Astrocyte of the spinal cord (primary cell): ENCODE results near the gene IFT20.

Experiments used
- DNase-seq: peaks from one replicate; pipeline ENCODE4 v3.0.0; 2011; ENCODE audit warnings: low read depth, low spot score
- H3K4me3 ChIP-seq: 2 replicates; pipeline ENCODE4 v1.5.1; 2011; ENCODE audit warnings: low read depth, mild to moderate bottlenecking, low read length, moderate library complexity
- in situ Hi-C: cut with HindIII; loops from 2 replicates; pipeline ENCODE4 v1.10.0; 2017; ENCODE audit warnings: low sequenced_read_pairs
- TF ChIP-seq, protein P1 (sequence below): IDR thresholded peaks from 2 replicates; pipeline ENCODE4 v1.5.1; 2012; ENCODE audit warnings: low read depth, mild to moderate bottlenecking, low read length, inconsistent platforms

IFT20 gene, protein sequence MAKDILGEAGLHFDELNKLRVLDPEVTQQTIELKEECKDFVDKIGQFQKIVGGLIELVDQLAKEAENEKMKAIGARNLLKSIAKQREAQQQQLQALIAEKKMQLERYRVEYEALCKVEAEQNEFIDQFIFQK

DNA sequence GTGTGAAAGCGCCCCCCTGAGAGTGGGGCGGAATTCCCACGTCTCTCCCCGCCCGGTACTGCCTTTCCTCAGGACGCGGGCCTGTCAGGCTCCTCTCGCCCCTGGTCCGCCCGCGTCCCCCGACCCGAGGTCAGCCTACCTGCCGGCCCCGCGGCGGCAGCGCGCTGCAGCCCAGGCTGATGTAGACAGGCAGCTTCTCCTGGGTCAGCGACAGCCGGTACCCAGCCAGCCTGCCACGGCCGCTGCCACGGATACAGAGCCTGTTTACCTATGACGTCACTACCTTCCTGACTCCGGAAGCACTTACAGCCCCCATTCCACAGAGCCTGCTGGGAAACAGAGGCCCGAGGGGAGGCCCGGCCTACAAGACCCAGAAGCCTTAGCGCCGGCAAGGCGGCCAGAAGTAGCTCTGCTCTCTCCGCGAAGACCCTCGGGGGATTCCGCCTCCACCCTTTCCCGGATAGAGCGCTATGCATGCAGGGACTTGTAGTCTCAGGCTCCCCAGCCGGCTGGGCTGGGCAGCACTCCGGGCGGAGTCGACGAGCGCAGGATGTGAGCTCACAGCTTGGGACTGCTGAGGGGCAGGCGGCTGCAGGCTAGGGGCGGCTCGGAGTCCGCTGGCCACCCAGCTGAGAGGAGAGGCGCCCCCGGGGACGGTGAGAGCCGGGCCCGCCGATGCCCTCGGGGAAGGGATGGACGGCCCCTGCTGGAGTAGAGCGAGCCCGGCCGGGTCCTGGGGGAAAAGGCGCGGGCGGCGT, at the start of gene IFT20, which contains the start of gene TNFAIP1:
TSS of gene IFT20 (minus strand) at position 272 of the 758 bp plus-strand sequence. CDS start 3,487 bp downstream, outside the sequence.
TSS of gene TNFAIP1 (plus strand) at position 561 of the 758 bp plus-strand sequence. CDS start 3,761 bp downstream, outside the sequence.
- TF ChIP-seq, protein P1, sequence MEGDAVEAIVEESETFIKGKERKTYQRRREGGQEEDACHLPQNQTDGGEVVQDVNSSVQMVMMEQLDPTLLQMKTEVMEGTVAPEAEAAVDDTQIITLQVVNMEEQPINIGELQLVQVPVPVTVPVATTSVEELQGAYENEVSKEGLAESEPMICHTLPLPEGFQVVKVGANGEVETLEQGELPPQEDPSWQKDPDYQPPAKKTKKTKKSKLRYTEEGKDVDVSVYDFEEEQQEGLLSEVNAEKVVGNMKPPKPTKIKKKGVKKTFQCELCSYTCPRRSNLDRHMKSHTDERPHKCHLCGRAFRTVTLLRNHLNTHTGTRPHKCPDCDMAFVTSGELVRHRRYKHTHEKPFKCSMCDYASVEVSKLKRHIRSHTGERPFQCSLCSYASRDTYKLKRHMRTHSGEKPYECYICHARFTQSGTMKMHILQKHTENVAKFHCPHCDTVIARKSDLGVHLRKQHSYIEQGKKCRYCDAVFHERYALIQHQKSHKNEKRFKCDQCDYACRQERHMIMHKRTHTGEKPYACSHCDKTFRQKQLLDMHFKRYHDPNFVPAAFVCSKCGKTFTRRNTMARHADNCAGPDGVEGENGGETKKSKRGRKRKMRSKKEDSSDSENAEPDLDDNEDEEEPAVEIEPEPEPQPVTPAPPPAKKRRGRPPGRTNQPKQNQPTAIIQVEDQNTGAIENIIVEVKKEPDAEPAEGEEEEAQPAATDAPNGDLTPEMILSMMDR: no peak
- peak; percentile 100 for DNase-seq
- in situ Hi-C loops: no loop called here
- peak within 1 kb of the TSS; percentile 90 for H3K4me3 ChIP-seq

DNA sequence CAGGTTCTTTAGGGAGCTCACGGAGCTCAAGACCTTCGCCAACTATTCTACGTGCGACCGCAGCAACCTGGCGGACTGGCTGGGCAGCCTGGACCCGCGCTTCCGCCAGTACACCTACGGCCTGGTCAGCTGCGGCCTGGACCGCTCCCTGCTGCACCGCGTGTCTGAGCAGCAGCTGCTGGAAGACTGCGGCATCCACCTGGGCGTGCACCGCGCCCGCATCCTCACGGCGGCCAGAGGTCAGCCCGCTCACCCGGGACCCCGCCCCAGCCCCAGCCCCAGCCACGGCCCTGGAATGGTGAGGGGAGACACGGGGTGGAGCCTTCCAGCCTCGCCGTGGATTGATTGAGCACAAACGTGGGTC, 49.7 kb upstream of the IFT20 start:
- in situ Hi-C loops: no loop called here
- H3K4me3 ChIP-seq: no peak overlapping the region
- DNase-seq: no peak
- TF ChIP-seq, protein P1: no peak

DNA sequence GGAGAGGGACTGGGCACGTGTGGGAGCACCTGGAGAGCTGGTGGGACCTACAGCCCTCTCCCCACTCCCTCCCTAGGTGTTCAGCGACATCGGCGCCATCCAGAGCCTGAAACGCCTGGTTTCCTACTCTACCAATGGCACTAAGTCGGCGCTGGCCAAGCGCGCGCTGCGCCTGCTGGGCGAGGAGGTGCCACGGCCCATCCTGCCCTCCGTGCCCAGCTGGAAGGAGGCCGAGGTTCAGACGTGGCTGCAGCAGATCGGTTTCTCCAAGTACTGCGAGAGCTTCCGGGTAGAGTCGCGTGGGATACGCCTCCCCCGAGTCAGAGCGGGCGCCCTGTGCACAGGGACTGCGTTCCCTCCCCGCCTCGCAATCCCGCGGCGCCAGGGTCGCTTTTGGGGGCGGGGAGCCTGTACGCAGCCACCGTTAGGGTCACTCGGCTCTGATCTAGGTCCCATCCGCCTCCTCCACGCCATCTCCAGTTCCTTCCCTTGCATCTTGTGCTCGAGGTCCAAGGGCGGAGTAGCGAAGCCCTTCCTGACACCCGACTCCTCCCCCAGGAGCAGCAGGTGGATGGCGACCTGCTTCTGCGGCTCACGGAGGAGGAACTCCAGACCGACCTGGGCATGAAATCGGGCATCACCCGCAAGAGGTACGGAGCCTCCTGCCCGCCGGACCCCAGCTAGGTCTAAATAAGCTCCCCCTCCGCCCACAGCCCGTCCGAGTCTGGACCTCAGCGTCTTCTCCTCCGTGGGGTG, 49.2 kb upstream of the IFT20 start:
- DNase-seq: no peak

DNA sequence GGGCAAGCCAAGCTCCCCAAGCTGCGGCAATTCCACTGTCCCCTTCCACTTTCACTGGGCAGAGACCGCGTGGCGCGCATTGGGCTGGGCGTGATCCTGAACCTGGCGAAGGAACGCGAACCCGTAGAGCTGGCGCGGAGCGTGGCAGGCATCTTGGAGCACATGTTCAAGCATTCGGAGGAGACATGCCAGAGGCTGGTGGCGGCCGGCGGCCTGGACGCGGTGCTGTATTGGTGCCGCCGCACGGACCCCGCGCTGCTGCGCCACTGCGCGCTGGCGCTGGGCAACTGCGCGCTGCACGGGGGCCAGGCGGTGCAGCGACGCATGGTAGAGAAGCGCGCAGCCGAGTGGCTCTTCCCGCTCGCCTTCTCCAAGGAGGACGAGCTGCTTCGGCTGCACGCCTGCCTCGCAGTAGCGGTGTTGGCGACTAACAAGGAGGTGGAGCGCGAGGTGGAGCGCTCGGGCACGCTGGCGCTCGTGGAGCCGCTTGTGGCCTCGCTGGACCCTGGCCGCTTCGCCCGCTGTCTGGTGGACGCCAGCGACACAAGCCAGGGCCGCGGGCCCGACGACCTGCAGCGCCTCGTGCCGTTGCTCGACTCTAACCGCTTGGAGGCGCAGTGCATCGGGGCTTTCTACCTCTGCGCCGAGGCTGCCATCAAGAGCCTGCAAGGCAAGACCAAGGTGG, 46.0 kb upstream of the IFT20 start:
- in situ Hi-C loops: no loop called here
- TF ChIP-seq, protein P1: peak; percentile 29

More for the DNA sequence above, 49.2 kb upstream of the IFT20 start:
- TF ChIP-seq, protein P1: no peak
- in situ Hi-C loops: no loop called here
- peak overlapping the region; percentile 12 for H3K4me3 ChIP-seq

DNA sequence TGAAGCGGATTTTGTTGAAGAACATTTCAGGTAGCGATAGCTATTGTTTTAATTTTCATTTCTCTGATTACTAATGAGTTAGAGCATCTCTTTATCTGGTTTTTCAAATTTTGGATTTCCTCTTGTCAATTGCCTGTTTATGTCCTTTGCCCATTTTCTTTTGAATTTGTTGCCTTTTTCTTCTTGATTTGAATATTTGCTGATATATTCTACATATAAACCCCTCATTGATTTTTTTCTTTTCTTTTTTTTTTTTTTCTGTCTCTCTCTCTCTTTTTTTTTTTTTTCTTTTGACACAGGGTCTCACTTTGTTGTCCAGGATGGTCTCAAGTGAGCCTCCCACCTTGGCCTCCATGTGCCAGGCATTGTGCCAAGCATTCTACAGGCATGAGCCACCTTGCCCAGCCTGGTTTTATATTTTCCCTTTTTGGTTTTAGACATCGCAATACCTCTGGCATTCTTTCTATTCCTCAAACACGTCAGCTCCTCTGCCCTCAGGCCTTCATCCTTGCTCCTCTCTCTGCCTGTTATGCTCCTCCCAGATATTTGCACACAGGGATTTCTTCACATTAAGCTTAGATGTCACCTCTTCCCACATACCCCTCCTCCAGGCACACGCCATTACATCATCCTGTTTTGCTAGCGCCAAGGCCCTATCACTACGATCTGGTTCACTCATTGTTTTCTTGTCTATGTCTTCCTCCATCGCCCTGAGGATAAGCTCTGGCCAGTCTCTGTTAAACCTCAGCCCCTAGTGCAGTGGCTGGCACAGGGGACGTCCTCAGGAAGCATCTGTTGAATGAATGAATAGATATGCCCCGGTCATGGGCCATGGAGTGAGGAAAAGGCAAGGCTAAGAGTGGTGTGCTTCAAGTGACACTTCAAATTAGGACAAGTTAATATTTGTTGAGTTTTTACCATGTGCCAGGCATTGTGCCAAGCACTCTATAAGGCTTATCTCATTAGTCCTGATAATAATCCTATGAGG, 44.8 kb upstream of the IFT20 start:
- no peak for DNase-seq
- TF ChIP-seq, protein P1: no peak
- no peak overlapping the region for H3K4me3 ChIP-seq
- in situ Hi-C loops: no loop called here

More for the DNA sequence above, 46.0 kb upstream of the IFT20 start:
- no peak for DNase-seq
- H3K4me3 ChIP-seq: no peak overlapping the region
